H1 (cell line): ENCODE data around the gene PAX3. TPM values are rescaled to one million over a fixed set of nuclear protein-coding genes. Genes with fewer than 3 reads are reported as not detected.

Experiments
- EGR1 ChIP-seq: IDR thresholded peaks from 2 replicates; pipeline ENCODE4 v1.6.1; 2011; ENCODE audit warnings: low read depth, low read length, borderline replicate concordance
- GABPA ChIP-seq: IDR thresholded peaks from 2 replicates; pipeline ENCODE4 v1.6.1; 2011; ENCODE audit warnings: mild to moderate bottlenecking, low read length, moderate library complexity, borderline replicate concordance; ENCODE audit not compliant: insufficient read depth
- HDAC2 ChIP-seq, 2 experiments: fragments of 300-600 bp in 1 of 2; sonication (generic) in 1 of 2; IDR thresholded peaks; 2 replicates each; pipeline ENCODE4 v1.6.1; 2011 to 2012; ENCODE audit warnings: low read depth in 2 of 2, low read length in 2 of 2, mild to moderate bottlenecking in 2 of 2, moderate library complexity in 2 of 2, borderline replicate concordance in 1 of 2, inconsistent platforms in 1 of 2
- KDM1A ChIP-seq: fragments of 200-600, 300-600 bp; sonication (generic); IDR thresholded peaks from 2 replicates; pipeline ENCODE4 v1.7.1; 2016; ENCODE audit warnings: mild to moderate bottlenecking, low read length, borderline replicate concordance
- NANOG ChIP-seq: IDR thresholded peaks from 2 replicates; pipeline ENCODE4 v1.6.1; 2011; ENCODE audit warnings: low read length, low read depth, mild to moderate bottlenecking, inconsistent platforms; ENCODE audit not compliant: insufficient read depth, poor library complexity, severe bottlenecking
- polyA plus RNA-seq, 7 experiments: library from polyadenylated mRNA; depleted of rRNA in 3 of 7; stranded (reverse) in 5 of 7; unstranded in 2 of 7; fragments of >200 nt in 5 of 7; fragments of 200-250 nt in 2 of 7; gene quantifications; 1 replicate in 5 of 7; 2 replicates in 1 of 7; 4 replicates in 1 of 7; pipeline versions ENCODE4 v1.2.1 to v1.2.3, GENCODE V29; 2011 to 2013; ENCODE audit warnings: missing spikeins in 2 of 7, mixed read lengths in 2 of 7
- total RNA-seq: library from RNA; stranded (reverse); fragmentation: NEBNext Ultra II Directional; extraction: Animal tissue kit (Norgen Biotek cat#: 25700); gene quantifications from 2 replicates; pipeline ENCODE4 v1.2.1, GENCODE V29; 2021

PAX3 gene
- total and polyA plus RNA-seq, 2 of the 8 experiments (the other 6 are each of a cell fraction or from before 2014, with no cell fraction given) = 0.33 TPM; not detected in 1

DNA sequence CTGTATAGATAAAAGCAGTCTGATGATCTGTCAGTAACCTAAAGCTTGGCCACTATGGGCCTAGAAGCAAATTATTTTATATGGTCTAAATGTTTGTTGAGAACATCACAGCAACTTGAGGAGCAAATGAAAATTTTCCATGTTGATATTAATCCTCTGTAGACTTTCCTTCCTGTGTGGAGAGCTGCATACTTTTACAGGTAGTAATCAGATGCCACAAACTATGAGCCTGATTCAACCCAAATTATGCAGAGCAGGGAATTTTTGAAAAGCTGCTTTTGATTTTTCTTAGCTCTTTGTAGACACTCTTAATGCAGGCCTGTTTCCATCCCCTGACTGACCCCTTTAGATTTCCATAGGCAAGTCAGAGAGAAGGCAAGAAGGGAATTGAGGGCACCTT is 17.3 kb downstream of the PAX3 start (continued):
- no peak for TF ChIP-seq KDM1A
- TF ChIP-seq NANOG = no peak
- TF ChIP-seq EGR1 = no peak
- no peak for TF ChIP-seq HDAC2 (IDR thresholded peaks at IDR 0.05; ENCODE audit: borderline replicate concordance in 1 of 2, low read depth in 2 of 2, low read length in 2 of 2)
- no peak for TF ChIP-seq GABPA
